Vagina (tissue), 2 donors: Measurements from ENCODE around the gene ADISSP.

ENCODE experiments used
- POLR2AphosphoS5 ChIP-seq, 2 donors: sonication (generic); formaldehyde crosslinking; IDR thresholded peaks; one replicate each; pipeline ENCODE4 v1.9.0; 2017; ENCODE audit warnings: antibody characterized with exemption in 2 of 2, mild to moderate bottlenecking in 2 of 2, low read depth in 1 of 2; ENCODE audit not compliant: insufficient read depth in 1 of 2
- TF ChIP-seq, protein P1 (sequence below), 3 experiments: fragments of 450-650 bp in 2 of 3; fragments of 200-600 bp in 1 of 3; sonication (generic) in 1 of 3; IDR thresholded peaks; one replicate each; pipeline ENCODE4 v1.5.1; 2017 to 2019; ENCODE audit warnings: antibody characterized with exemption in 3 of 3, mild to moderate bottlenecking in 2 of 3, moderate library complexity in 2 of 3

GRCh38 chr20:3801846-3802245 lies 34.3 kb upstream of the ADISSP start:
- TF ChIP-seq, protein P1, sequence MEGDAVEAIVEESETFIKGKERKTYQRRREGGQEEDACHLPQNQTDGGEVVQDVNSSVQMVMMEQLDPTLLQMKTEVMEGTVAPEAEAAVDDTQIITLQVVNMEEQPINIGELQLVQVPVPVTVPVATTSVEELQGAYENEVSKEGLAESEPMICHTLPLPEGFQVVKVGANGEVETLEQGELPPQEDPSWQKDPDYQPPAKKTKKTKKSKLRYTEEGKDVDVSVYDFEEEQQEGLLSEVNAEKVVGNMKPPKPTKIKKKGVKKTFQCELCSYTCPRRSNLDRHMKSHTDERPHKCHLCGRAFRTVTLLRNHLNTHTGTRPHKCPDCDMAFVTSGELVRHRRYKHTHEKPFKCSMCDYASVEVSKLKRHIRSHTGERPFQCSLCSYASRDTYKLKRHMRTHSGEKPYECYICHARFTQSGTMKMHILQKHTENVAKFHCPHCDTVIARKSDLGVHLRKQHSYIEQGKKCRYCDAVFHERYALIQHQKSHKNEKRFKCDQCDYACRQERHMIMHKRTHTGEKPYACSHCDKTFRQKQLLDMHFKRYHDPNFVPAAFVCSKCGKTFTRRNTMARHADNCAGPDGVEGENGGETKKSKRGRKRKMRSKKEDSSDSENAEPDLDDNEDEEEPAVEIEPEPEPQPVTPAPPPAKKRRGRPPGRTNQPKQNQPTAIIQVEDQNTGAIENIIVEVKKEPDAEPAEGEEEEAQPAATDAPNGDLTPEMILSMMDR (IDR thresholded peaks at IDR 0.05) = no peak
- no peak for TF ChIP-seq POLR2AphosphoS5 (IDR thresholded peaks at IDR 0.05; ENCODE audit: insufficient read depth in 1 of 2, low read depth in 1 of 2)
